ENCODE measurements around the gene ARPC2.

Gene ARPC2

GRCh38 chr2:218274586-218274985 lies 57.6 kb downstream of the ARPC2 start:
- Histone ChIP-seq H3K27ac (ENCODE audit: low read length) (no peak overlapping the region), H3K4me3 (ENCODE audit: low read length) (no peak overlapping the region), H3K4me1 (ENCODE audit: control insufficient read depth, low read depth, low read length) (no peaks in the 10 kb centered on the region), H3K9me3 (ENCODE audit: control insufficient read depth, low read depth, low read length) (no peaks in the 10 kb centered on the region), H3K9ac (ENCODE audit: low read length) (no peak overlapping the region), H3K27me3 (ENCODE audit: control insufficient read depth, insufficient read depth, low read length) (no peaks in the 10 kb centered on the region), H3K36me3 (ENCODE audit: control insufficient read depth, low read depth, low read length) (peaks cover 24% of the 10 kb centered on the region)

- H3K9ac ChIP-seq (ENCODE audit: low read length) = no peak overlapping the region
These were observed 58.5 kb downstream of the ARPC2 start for GRCh38 chr2:218275371-218276072.

GRCh38 chr2:218276986-218277755 lies 60.2 kb downstream of the ARPC2 start:
- Histone ChIP-seq H3K9ac (ENCODE audit: low read length) (no peak overlapping the region), H3K4me3 (ENCODE audit: low read length) (no peak overlapping the region), H3K27me3 (ENCODE audit: control insufficient read depth, insufficient read depth, low read length) (no peaks in the 10 kb centered on the region), H3K27ac (ENCODE audit: low read length) (no peak overlapping the region), H3K36me3 (ENCODE audit: control insufficient read depth, low read depth, low read length) (peaks cover 24% of the 10 kb centered on the region), H3K9me3 (ENCODE audit: control insufficient read depth, low read depth, low read length) (no peaks in the 10 kb centered on the region), H3K4me1 (ENCODE audit: control insufficient read depth, low read depth, low read length) (no peaks in the 10 kb centered on the region)

More at GRCh38 chr2:218275371-218276072, 58.5 kb downstream of the ARPC2 start:
- H3K9me3 ChIP-seq (ENCODE audit: control insufficient read depth, low read depth, low read length) = no peaks in the 10 kb centered on the region
- H3K27ac ChIP-seq (ENCODE audit: low read length) = no peak overlapping the region
- peaks cover 24% of the 10 kb centered on the region for H3K36me3 ChIP-seq (ENCODE audit: control insufficient read depth, low read depth, low read length)
- no peaks in the 10 kb centered on the region for H3K4me1 ChIP-seq (ENCODE audit: control insufficient read depth, low read depth, low read length)
- no peaks in the 10 kb centered on the region for H3K27me3 ChIP-seq (ENCODE audit: control insufficient read depth, insufficient read depth, low read length)
- no peak overlapping the region for H3K4me3 ChIP-seq (ENCODE audit: low read length)

- no peak overlapping the region for H3K9ac ChIP-seq (ENCODE audit: low read length)
- no peak overlapping the region for H3K4me3 ChIP-seq (ENCODE audit: low read length)
- no peaks in the 10 kb centered on the region for H3K9me3 ChIP-seq (ENCODE audit: control insufficient read depth, low read depth, low read length)
- H3K4me1 ChIP-seq (ENCODE audit: control insufficient read depth, low read depth, low read length) = no peaks in the 10 kb centered on the region
- no peaks in the 10 kb centered on the region for H3K27me3 ChIP-seq (ENCODE audit: control insufficient read depth, insufficient read depth, low read length)
- H3K27ac ChIP-seq (ENCODE audit: low read length) = no peak overlapping the region
- H3K36me3 ChIP-seq (ENCODE audit: control insufficient read depth, low read depth, low read length) = peaks cover 24% of the 10 kb centered on the region
These were observed 60.9 kb downstream of the ARPC2 start for GRCh38 chr2:218277921-218278320.

- no peak overlapping the region for H3K4me3 ChIP-seq (ENCODE audit: low read length)
- H3K9me3 ChIP-seq (ENCODE audit: control insufficient read depth, low read depth, low read length) = no peaks in the 10 kb centered on the region
- no peak overlapping the region for H3K9ac ChIP-seq (ENCODE audit: low read length)
- no peaks in the 10 kb centered on the region for H3K27me3 ChIP-seq (ENCODE audit: control insufficient read depth, insufficient read depth, low read length)
- no peak overlapping the region for H3K27ac ChIP-seq (ENCODE audit: low read length)
- H3K36me3 ChIP-seq (ENCODE audit: control insufficient read depth, low read depth, low read length) = peaks cover 22% of the 10 kb centered on the region
- no peaks in the 10 kb centered on the region for H3K4me1 ChIP-seq (ENCODE audit: control insufficient read depth, low read depth, low read length)
These were observed 61.8 kb downstream of the ARPC2 start for GRCh38 chr2:218278531-218279360.

- H3K9ac ChIP-seq (ENCODE audit: low read length) = no peak overlapping the region
- H3K27me3 ChIP-seq (ENCODE audit: control insufficient read depth, insufficient read depth, low read length) = no peaks in the 10 kb centered on the region
- no peaks in the 10 kb centered on the region for H3K9me3 ChIP-seq (ENCODE audit: control insufficient read depth, low read depth, low read length)
- no peak overlapping the region for H3K27ac ChIP-seq (ENCODE audit: low read length)
- H3K4me3 ChIP-seq (ENCODE audit: low read length) = no peak overlapping the region
- H3K36me3 ChIP-seq (ENCODE audit: control insufficient read depth, low read depth, low read length) = peaks cover 9% of the 10 kb centered on the region
- H3K4me1 ChIP-seq (ENCODE audit: control insufficient read depth, low read depth, low read length) = no peaks in the 10 kb centered on the region
These were observed 63.4 kb downstream of the ARPC2 start for GRCh38 chr2:218280260-218280870.

GRCh38 chr2:218281449-218281848 lies 64.5 kb downstream of the ARPC2 start:
- H3K9me3 ChIP-seq (ENCODE audit: control insufficient read depth, low read depth, low read length) = no peaks in the 10 kb centered on the region
- H3K27ac ChIP-seq (ENCODE audit: low read length) = no peak overlapping the region
- H3K27me3 ChIP-seq (ENCODE audit: control insufficient read depth, insufficient read depth, low read length) = no peaks in the 10 kb centered on the region
- no peak overlapping the region for H3K9ac ChIP-seq (ENCODE audit: low read length)
- no peaks in the 10 kb centered on the region for H3K4me1 ChIP-seq (ENCODE audit: control insufficient read depth, low read depth, low read length)
- H3K36me3 ChIP-seq (ENCODE audit: control insufficient read depth, low read depth, low read length) = no peaks in the 10 kb centered on the region
- no peak overlapping the region for H3K4me3 ChIP-seq (ENCODE audit: low read length)

- Histone ChIP-seq H3K36me3 (ENCODE audit: control insufficient read depth, low read depth, low read length) (no peaks in the 10 kb centered on the region), H3K9me3 (ENCODE audit: control insufficient read depth, low read depth, low read length) (no peaks in the 10 kb centered on the region), H3K9ac (ENCODE audit: low read length) (no peak overlapping the region), H3K4me3 (ENCODE audit: low read length) (no peak overlapping the region), H3K27me3 (ENCODE audit: control insufficient read depth, insufficient read depth, low read length) (no peaks in the 10 kb centered on the region), H3K4me1 (ENCODE audit: control insufficient read depth, low read depth, low read length) (peaks cover 9% of the 10 kb centered on the region), H3K27ac (ENCODE audit: low read length) (no peak overlapping the region)
These were observed 65.4 kb downstream of the ARPC2 start for GRCh38 chr2:218282173-218282991.

- Histone ChIP-seq H3K9ac (ENCODE audit: low read length) (no peak overlapping the region), H3K36me3 (ENCODE audit: control insufficient read depth, low read depth, low read length) (no peaks in the 10 kb centered on the region)
These were observed 67.3 kb downstream of the ARPC2 start for GRCh38 chr2:218284106-218284811.

GRCh38 chr2:218285604-218286003 lies 68.6 kb downstream of the ARPC2 start:
- Histone ChIP-seq H3K9ac (ENCODE audit: low read length) (no peak overlapping the region), H3K9me3 (ENCODE audit: control insufficient read depth, low read depth, low read length) (no peaks in the 10 kb centered on the region), H3K27me3 (ENCODE audit: control insufficient read depth, insufficient read depth, low read length) (no peaks in the 10 kb centered on the region), H3K4me3 (ENCODE audit: low read length) (no peak overlapping the region), H3K27ac (ENCODE audit: low read length) (no peak overlapping the region), H3K36me3 (ENCODE audit: control insufficient read depth, low read depth, low read length) (no peaks in the 10 kb centered on the region), H3K4me1 (ENCODE audit: control insufficient read depth, low read depth, low read length) (peaks cover 9% of the 10 kb centered on the region)

More at GRCh38 chr2:218284106-218284811, 67.3 kb downstream of the ARPC2 start:
- Histone ChIP-seq H3K27ac (ENCODE audit: low read length) (no peak overlapping the region), H3K4me3 (ENCODE audit: low read length) (no peak overlapping the region), H3K9me3 (ENCODE audit: control insufficient read depth, low read depth, low read length) (no peaks in the 10 kb centered on the region), H3K27me3 (ENCODE audit: control insufficient read depth, insufficient read depth, low read length) (no peaks in the 10 kb centered on the region), H3K4me1 (ENCODE audit: control insufficient read depth, low read depth, low read length) (peaks cover 9% of the 10 kb centered on the region)
